K562 (cell line): ENCODE data around the gene ERICH6.

Experiments used
- NR3C1 ChIP-seq: sonication (generic); formaldehyde crosslinking; IDR thresholded peaks from 2 replicates; pipeline ENCODE4 v1.8.1; 2022; ENCODE audit warnings: missing genetic modification reagents
- TF ChIP-seq, protein P1 (sequence below), 2 experiments: fragments of 450-650 bp in 1 of 2; IDR thresholded peaks; 2 replicates each; pipeline ENCODE4 v1.6.1; 2011 to 2017; ENCODE audit warnings: low read depth in 2 of 2, antibody characterized with exemption in 1 of 2, borderline replicate concordance in 1 of 2, low read length in 1 of 2, mild to moderate bottlenecking in 1 of 2, mixed read lengths in 1 of 2; ENCODE audit not compliant: control insufficient read depth in 1 of 2

DNA sequence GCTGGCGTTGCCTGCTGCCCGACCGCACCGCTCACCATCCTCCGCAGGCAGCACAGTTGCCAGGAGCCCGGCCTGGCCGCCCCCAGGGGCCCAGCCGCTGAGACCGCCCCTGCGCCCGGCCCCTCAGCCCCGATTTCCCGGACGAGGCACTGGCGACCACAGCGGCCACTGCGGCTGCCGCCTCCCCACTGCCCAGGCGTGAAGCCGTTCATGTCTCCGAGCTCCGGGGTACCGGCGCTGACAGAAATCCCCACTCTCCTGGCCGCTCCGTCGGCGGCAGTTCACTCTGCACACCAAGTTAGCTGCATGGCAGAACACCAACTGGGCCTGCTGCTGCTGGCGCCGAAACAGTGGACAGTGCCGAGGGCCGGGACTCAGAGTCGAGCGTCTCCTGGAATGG is 92.1 kb downstream of the ERICH6 start:
- TF ChIP-seq NR3C1 (CRISPR knock-in tag): no peak
- TF ChIP-seq, protein P1, sequence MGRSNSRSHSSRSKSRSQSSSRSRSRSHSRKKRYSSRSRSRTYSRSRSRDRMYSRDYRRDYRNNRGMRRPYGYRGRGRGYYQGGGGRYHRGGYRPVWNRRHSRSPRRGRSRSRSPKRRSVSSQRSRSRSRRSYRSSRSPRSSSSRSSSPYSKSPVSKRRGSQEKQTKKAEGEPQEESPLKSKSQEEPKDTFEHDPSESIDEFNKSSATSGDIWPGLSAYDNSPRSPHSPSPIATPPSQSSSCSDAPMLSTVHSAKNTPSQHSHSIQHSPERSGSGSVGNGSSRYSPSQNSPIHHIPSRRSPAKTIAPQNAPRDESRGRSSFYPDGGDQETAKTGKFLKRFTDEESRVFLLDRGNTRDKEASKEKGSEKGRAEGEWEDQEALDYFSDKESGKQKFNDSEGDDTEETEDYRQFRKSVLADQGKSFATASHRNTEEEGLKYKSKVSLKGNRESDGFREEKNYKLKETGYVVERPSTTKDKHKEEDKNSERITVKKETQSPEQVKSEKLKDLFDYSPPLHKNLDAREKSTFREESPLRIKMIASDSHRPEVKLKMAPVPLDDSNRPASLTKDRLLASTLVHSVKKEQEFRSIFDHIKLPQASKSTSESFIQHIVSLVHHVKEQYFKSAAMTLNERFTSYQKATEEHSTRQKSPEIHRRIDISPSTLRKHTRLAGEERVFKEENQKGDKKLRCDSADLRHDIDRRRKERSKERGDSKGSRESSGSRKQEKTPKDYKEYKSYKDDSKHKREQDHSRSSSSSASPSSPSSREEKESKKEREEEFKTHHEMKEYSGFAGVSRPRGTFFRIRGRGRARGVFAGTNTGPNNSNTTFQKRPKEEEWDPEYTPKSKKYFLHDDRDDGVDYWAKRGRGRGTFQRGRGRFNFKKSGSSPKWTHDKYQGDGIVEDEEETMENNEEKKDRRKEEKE (IDR thresholded peaks at IDR 0.05; ENCODE audit: borderline replicate concordance in 1 of 2, control insufficient read depth in 1 of 2, low read depth in 2 of 2, low read length in 1 of 2): no peak
